HG03575 (cell line): Measurements from ENCODE around the gene TYW1.
"Not testable (repeated sequence)": the region's sequence is repeated elsewhere in the genome, so short reads cannot be mapped to it uniquely, and the experiment has no call there.

ENCODE experiments used
- ATAC-seq: cut with Tn5 transposase; IDR thresholded peaks from one replicate; pipeline ENCODE4 v1.9.1; 2021; ENCODE audit not compliant: unreplicated experiment, insufficient number of reproducible peaks, low FRiP score; ENCODE audit errors: extremely low read depth

TYW1 gene

GRCh38 chr7:67163285-67163684, 166.7 kb downstream of the TYW1 start:
- ATAC-seq: peak; percentile 80

GRCh38 chr7:67171151-67171550, 174.5 kb downstream of the TYW1 start:
- ATAC-seq: not testable (repeated sequence)

- ATAC-seq: not testable (repeated sequence)
These were observed 180.1 kb downstream of the TYW1 start for GRCh38 chr7:67176730-67177129.

GRCh38 chr7:67178915-67179688, 182.5 kb downstream of the TYW1 start:
- ATAC-seq: not testable (repeated sequence)

- not testable (repeated sequence) for ATAC-seq
These were observed 186.5 kb downstream of the TYW1 start for GRCh38 chr7:67182956-67183750.

- ATAC-seq: not testable (repeated sequence)
These were observed 188.5 kb downstream of the TYW1 start for GRCh38 chr7:67184912-67185659.

GRCh38 chr7:67185660-67186129, 189.1 kb downstream of the TYW1 start:
- peak; percentile 76 for ATAC-seq

GRCh38 chr7:67189160-67189559, 192.5 kb downstream of the TYW1 start:
- ATAC-seq: not testable (repeated sequence)

GRCh38 chr7:67189801-67190465, 193.3 kb downstream of the TYW1 start:
- ATAC-seq: not testable (repeated sequence)

- ATAC-seq: not testable (repeated sequence)
These were observed 194.5 kb downstream of the TYW1 start for GRCh38 chr7:67191002-67191720.

- not testable (repeated sequence) for ATAC-seq
These were observed 195.6 kb downstream of the TYW1 start for GRCh38 chr7:67192123-67192702.

GRCh38 chr7:67192889-67193613, 196.4 kb downstream of the TYW1 start:
- not testable (repeated sequence) for ATAC-seq

GRCh38 chr7:67196176-67196575, 199.5 kb downstream of the TYW1 start:
- not testable (repeated sequence) for ATAC-seq

GRCh38 chr7:67198865-67199526, 202.4 kb downstream of the TYW1 start:
- not testable (repeated sequence) for ATAC-seq

- not testable (repeated sequence) for ATAC-seq
These were observed 209.1 kb downstream of the TYW1 start for GRCh38 chr7:67205772-67206171.

- ATAC-seq: no peak
These were observed 209.8 kb downstream of the TYW1 start for GRCh38 chr7:67206452-67206851.

GRCh38 chr7:67208656-67209055, 212.0 kb downstream of the TYW1 start:
- not testable (repeated sequence) for ATAC-seq
